Fibroblast of villous mesenchyme (primary cell): ENCODE data around the gene IRS1. TPM values are rescaled to one million over a fixed set of nuclear protein-coding genes. Genes with fewer than 3 reads are reported as not detected.

Source experiments
- DNase-seq: peaks from one replicate; pipeline ENCODE4 v3.0.0-alpha.2; 2010; ENCODE audit warnings: low read depth
- H3K4me3 ChIP-seq: 2 replicates; pipeline ENCODE4 v1.5.1; 2011; ENCODE audit warnings: low read depth, mild to moderate bottlenecking, low read length
- total RNA-seq: library from RNA; depleted of rRNA; stranded (reverse); fragments of >200 nt; gene quantifications from 2 replicates; pipeline ENCODE4 v1.2.3, GENCODE V29; 2012
- TF ChIP-seq, protein P1 (sequence below): IDR thresholded peaks from 2 replicates; pipeline ENCODE4 v1.5.1; 2012; ENCODE audit warnings: low read depth, mild to moderate bottlenecking, low read length; ENCODE audit not compliant: insufficient read depth

The IRS1 gene
- total RNA-seq, 1 donor: 33.2 TPM

DNA sequence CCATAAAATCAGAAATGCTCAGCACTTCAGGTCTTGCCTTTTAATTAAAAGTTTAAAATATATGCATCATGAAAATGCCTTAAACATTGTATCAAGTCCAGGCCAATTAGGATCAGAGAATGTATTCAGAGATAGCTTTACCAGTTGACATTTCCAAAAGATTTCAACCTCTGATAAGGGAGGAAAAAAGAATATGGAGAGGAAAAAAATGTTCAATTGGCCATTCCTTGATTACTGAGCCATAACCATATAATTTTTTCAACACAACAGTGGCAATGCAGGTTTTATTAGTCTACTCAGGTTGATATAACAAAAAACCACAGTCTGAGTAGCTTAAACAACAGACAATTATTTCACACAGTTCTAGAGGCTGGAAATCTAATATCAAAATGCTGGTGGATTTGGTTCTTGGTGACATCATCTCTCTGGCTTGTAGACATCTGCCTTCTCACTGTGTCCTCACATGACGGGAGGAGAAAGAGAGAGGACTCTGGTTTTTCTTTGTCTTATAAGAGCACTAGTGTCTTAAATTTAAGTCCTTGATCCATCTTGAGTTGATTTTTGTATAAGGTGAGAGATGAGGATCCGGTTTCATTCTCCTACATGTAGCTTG, 111.9 kb downstream of the IRS1 start:
- DNase-seq: no peak
- TF ChIP-seq, protein P1, sequence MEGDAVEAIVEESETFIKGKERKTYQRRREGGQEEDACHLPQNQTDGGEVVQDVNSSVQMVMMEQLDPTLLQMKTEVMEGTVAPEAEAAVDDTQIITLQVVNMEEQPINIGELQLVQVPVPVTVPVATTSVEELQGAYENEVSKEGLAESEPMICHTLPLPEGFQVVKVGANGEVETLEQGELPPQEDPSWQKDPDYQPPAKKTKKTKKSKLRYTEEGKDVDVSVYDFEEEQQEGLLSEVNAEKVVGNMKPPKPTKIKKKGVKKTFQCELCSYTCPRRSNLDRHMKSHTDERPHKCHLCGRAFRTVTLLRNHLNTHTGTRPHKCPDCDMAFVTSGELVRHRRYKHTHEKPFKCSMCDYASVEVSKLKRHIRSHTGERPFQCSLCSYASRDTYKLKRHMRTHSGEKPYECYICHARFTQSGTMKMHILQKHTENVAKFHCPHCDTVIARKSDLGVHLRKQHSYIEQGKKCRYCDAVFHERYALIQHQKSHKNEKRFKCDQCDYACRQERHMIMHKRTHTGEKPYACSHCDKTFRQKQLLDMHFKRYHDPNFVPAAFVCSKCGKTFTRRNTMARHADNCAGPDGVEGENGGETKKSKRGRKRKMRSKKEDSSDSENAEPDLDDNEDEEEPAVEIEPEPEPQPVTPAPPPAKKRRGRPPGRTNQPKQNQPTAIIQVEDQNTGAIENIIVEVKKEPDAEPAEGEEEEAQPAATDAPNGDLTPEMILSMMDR: no peak
- no peak overlapping the region for H3K4me3 ChIP-seq

DNA sequence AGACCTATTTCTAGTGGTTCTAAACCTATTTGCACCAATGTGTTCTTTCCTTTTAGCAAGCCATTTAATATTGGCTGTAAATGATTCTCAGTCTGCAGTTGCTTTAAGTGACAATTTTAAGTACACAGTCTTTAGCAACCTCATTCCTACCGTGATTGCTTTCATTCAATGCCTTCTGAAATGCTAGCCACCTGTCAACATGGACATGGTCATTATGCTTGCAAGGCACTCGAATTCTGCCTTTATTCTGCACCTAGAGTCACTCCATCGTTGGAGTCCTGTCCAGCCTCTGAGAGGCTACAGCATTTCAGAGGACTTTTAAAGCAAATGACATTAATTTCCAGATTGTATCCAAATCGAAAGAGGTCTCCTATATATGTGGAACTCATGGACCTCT, 115.1 kb downstream of the IRS1 start:
- H3K4me3 ChIP-seq: no peak overlapping the region
- TF ChIP-seq, protein P1: no peak
- DNase-seq: no peak

DNA sequence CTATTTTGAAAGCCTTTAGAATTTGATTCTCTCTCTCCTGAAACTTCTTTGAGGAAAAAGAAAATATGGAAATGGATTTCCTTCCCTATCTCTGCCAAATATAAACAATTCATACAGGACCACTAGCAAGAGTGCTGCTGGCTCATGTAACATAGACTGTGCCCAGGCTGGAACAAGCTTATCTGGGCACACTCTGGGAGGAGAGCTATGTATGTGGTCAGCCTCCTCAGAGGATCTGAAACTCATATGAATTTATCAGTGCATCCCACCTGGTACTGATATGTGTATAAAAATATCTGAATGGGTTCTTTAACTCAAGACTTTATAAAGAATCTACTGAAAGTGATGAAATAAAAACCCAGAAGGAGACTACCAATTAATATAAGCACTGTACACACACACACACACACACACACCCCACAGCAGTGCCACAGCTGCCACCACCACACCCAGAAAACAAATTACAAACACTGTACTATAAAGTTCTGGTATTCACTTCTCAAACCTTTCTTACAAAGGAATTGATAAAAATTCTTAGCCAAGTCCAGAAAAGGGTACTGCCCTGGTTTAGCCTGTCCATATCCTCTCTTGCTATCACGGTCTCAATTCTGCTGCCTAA, 115.6 kb downstream of the IRS1 start:
- no peak for DNase-seq
- H3K4me3 ChIP-seq: no peak overlapping the region
- TF ChIP-seq, protein P1: no peak

DNA sequence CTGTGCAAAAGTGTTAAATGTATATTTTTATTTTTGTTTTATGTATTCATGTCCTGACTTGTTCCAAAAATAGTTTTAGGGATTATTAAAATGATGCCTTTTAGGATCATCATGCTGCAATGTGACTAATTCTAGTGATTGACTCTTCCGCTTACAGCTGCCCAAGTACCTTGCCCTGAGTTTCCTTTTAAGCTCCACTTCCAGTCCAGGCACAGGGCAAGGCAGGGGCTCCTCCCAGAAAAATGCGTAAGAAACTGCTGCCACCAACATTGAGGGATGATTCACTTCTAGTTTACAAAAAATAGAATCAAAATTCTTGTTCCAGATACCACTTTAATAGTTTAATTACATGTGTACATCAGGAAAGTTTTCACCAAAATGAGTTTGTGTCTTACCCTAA, 116.4 kb downstream of the IRS1 start:
- H3K4me3 ChIP-seq: no peak overlapping the region
- no peak for DNase-seq
- TF ChIP-seq, protein P1: no peak

Other genes with a start within 250 kb of the IRS1 start
- gene RHBDD1, start 36.2 kb upstream of the IRS1 start, total RNA-seq: 18.7 and 38.9 TPM in 2 replicates